GM21515 (cell line): ENCODE results near the gene GALNT6.

Experiments
- ATAC-seq: cut with Tn5 transposase; IDR thresholded peaks from one replicate; pipeline ENCODE4 v1.9.1; 2021; ENCODE audit not compliant: unreplicated experiment

GALNT6 gene

DNA sequence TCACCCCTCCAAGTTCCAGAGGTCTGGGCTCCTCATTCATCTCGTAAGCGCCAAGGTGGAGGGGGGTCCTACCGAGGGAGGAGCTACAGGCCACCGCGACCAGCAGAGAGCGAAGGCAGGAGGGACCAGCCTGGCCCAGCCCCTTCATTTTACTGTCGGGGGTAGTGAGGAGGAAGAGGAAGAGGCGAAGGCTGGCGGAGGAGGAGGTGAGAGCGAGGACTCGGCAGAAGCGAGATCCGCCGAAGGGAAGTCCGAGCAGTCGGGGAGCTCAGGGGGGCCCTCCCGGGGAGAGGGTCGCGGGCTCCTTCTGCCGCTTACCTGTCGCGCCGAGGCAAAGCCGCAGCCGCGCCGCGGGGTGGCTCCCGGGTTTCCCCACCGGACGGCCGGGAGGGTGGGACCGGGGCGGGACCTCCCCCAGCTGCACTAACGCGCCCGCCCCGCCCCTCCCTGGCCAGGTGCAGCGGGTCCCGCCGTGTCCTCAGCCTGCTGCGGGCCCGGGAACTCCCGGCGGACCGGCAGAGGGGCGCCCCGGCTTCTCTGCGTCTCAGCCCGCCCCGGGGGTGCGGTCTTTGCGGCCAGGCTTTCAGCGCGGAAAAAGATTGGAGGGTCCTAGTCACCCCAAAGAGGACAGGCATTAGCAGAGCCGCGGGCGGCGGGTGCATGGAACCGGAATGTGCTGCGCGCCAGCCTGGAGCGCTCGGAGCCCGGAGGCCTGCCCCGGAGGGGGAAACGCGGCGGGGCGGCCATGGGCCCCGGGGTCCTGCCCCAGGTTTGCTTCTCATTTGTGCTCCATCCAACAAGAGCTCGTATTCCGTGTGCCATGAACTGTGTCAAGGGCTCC lies at the start of gene GALNT6:
Gene GALNT6 (minus strand): TSS at position 124 of the 841 bp plus-strand sequence. CDS start 11,625 bp downstream, outside the sequence.
- peak; percentile 48 for ATAC-seq

- ATAC-seq = no peak
These were observed 48.1 kb upstream of the GALNT6 start for GRCh38 chr12:51439330-51439729.

GRCh38 chr12:51437431-51437830 lies 46.2 kb upstream of the GALNT6 start:
- no peak for ATAC-seq

GRCh38 chr12:51434305-51434704 lies 43.1 kb upstream of the GALNT6 start:
- ATAC-seq = no peak

- no peak for ATAC-seq
These were observed 41.7 kb upstream of the GALNT6 start for GRCh38 chr12:51432921-51433320.

- no peak for ATAC-seq
These were observed 39.1 kb upstream of the GALNT6 start for GRCh38 chr12:51430196-51430895.

- ATAC-seq = no peak
These were observed 38.5 kb upstream of the GALNT6 start for GRCh38 chr12:51429700-51430099.

DNA sequence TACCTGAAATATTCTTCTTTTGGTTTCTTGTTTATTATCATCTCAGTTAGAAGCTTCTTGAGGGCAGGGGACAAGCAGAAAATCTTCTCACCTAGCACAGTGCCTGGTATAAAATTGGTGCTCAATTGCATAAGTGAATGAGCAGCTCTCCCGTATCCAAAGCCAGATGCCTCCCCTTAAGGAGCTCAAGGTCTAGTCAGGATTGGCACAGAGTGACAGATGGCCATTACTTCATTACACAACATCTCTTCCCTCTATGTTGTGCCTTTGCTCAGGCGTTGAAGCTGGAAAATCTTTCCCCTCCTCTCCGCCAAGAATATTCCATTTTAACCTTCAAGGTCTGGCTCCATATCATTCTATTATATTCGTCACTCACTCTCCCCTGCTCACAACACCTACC lies 37.0 kb upstream of the GALNT6 start:
- no peak for ATAC-seq

GRCh38 chr12:51424662-51425539 lies 33.7 kb upstream of the GALNT6 start, which contains the start of gene SLC4A8:
TSS of gene SLC4A8 (plus strand) at chr12:51424831. CDS start at chr12:51424988, 157 bp downstream.
- ATAC-seq = peak; percentile 82

GRCh38 chr12:51424094-51424661 lies 33.0 kb upstream of the GALNT6 start:
- no peak for ATAC-seq

DNA sequence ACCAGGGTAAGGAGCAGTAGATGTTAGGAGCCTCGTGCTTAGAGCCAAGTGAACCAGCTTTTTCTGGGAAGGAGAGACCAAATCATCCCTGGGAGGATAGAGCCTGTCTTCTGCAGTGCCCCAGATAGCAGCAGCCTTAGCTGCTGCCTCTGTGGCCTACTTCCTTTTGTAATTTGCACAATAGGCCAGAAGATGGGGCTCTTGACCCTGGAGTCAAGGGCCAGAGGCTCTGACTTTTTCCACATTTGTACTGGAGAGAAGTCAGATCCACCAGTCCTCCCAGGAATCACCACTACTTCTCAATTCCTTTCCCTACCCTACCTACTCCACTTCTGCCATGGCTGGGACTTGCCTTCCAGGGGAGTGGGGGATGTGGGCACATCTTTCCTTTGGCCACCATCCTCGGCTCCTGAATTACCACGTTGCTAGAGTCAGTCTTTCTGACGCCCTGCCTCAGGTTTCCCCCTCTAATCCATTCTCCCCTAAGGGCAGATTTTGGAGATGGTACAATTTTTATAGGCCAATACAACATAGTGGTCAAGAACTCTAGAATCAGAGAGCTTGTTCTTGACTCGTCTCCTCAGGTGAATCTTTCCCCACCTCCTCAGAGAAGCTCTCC lies 30.2 kb upstream of the GALNT6 start:
- ATAC-seq = no peak

GRCh38 chr12:51419425-51420193 lies 28.4 kb upstream of the GALNT6 start:
- ATAC-seq = no peak

- no peak for ATAC-seq
These were observed 26.6 kb upstream of the GALNT6 start for GRCh38 chr12:51417826-51418225.

DNA sequence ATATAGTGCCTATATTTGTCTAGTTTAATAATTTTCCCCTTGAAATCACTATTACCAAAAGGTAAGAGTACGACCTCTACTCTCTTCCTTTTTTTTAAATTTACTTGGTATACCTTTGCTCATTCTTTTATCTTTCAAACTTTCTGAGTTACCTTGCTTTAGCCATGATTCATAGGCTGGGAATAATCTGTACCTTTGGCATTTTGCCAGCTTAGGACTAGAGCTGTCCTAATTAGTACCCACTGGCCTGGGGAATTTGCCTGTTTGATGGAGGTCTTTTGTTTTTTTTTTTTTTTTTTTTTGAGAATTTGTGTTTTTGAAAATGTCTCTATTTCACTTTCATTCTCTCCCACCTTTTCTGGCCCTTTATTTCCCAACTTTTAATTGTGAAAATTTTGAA lies 24.7 kb upstream of the GALNT6 start:
- ATAC-seq = no peak

DNA sequence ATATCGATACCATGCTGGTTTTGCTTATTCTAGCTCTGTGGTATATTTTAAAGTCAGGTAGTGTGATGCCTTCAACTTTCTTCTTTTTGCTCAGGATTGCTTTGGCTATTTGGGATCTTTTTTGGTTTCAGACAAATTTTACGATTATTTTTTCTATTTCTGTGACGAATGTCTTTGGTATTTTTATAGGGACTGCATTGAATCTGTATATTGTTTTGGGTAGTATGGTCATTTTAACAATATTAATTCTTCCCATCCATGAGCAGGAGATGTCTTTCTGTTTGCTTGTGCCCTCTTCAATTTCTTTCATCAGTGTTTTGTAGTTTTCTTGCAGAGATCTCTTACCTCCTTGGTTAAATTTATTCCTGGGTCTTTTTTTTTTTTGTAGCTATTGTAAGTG lies 22.6 kb upstream of the GALNT6 start:
- no peak for ATAC-seq

DNA sequence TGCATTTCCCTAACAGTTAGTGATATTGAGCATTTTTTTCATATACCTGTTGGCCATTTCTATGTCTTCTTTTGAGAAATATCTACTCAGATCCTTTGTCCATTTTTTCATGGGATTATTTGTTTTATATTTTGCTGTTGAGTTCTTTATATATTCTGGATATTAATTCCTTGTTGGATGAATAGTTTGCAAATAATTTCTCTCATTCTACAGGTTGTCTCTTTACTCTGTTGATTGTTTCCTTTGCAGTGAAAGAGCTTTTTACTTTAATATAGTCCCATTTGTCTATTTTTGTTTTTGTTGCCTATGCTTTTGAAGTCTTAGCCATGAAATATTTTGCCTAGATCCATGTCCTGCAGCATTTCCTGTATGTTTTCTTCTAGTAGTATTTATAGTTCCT lies 21.9 kb upstream of the GALNT6 start:
- no peak for ATAC-seq

DNA sequence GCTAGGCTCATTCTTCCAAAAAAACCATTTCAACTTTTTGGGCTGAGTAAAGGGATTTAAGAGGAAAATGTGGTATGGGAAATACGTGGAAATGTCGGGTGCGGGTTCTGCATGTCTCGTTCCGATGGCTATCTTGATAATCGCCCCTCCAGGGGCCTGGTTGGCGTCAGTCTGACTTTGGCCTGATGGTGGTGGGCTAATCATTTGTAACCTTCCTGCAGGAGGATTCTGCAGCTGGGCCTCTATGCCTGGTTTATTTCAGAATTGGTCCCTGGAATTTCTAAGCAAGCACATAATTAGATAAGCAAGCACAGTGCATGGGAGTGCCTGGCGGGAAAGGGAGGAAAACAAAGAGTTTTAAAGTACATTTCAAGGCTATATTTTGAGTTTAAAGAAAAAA lies 18.6 kb upstream of the GALNT6 start:
- ATAC-seq = no peak

DNA sequence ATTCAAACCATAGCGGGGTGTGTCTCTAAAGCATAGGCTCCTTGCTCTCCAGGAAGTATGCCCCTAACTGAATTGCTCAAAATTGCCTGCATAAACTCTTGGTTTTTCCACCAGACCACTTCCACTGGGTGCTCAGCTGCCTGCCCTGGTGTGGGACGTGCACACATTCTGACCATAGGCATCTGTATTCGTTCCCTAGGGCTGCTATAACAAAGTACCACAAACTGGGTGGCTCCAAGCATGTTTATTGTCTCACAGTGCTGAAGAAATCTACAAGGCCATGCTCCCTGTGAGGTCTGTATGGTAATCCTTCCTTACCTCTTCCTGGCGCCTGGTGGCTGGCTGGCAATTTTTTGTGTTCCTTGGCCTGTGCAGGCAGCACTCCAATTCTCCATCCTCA lies 16.4 kb upstream of the GALNT6 start:
- ATAC-seq = no peak

DNA sequence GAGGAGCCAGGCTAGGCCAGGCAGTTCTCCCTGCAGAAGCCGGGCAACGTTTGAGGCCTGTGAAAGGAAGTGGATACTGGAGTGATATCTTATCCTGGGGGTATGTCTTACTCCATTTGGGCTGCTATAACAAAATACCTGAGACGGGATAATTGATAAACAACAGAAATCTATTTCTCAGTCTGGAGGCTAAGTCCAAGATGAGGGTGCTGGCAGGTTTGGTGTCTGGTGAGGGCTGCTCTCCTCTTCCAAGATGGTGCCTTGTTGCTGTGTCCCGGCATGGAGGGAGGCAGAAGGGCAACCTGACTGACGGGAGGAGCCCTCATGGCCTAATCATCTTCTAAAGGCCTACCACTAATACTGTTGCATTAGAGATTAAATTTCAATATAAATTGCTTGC lies 15.7 kb upstream of the GALNT6 start:
- ATAC-seq = no peak

- ATAC-seq = no peak
These were observed 15.1 kb upstream of the GALNT6 start for GRCh38 chr12:51406290-51406689.
